Large intestine (tissue), 3 donors: Measurements from ENCODE around the gene SLC9A8. TPM values are rescaled to one million over a fixed set of nuclear protein-coding genes. Genes with fewer than 3 reads are reported as not detected.

ENCODE experiments used
- DNase-seq, 2 donors: peaks; one replicate each; pipeline versions ENCODE4 v3.0.0 to v3.0.0-alpha.2; 2013
- H3K27ac ChIP-seq: one replicate; pipeline ENCODE4 v1.5.1; 2013; ENCODE audit warnings: low read length
- H3K27me3 ChIP-seq: 2 replicates; pipeline ENCODE4 v1.6.1; 2013; ENCODE audit warnings: low read length; ENCODE audit not compliant: control insufficient read depth, insufficient read depth
- H3K36me3 ChIP-seq: 2 replicates; pipeline ENCODE4 v1.6.1; 2013; ENCODE audit warnings: low read length; ENCODE audit not compliant: control insufficient read depth, insufficient read depth
- H3K4me1 ChIP-seq: one replicate; pipeline ENCODE4 v1.6.1; 2013; ENCODE audit warnings: low read length; ENCODE audit not compliant: control insufficient read depth, insufficient read depth
- H3K4me3 ChIP-seq: one replicate; pipeline ENCODE4 v1.5.1; 2013; ENCODE audit warnings: low read length
- H3K9me3 ChIP-seq: one replicate; pipeline ENCODE4 v1.6.1; 2013; ENCODE audit warnings: mild to moderate bottlenecking, low read depth, low read length, moderate library complexity; ENCODE audit not compliant: control insufficient read depth
- WGBS: methylation state at CpG from one replicate; pipeline ENCODE4 v1.1.5; 2013; ENCODE audit warnings: low lambda C conversion rate; ENCODE audit not compliant: insufficient coverage; 5-methylcytosine and 5-hydroxymethylcytosine counted together
- polyA plus RNA-seq: library from polyadenylated mRNA; unstranded; fragments of 120-200 nt; gene quantifications from one replicate; pipeline ENCODE4 v1.2.1, GENCODE V29; 2013

SLC9A8 gene
- polyA plus RNA-seq, 1 donor = 11.3 TPM

DNA sequence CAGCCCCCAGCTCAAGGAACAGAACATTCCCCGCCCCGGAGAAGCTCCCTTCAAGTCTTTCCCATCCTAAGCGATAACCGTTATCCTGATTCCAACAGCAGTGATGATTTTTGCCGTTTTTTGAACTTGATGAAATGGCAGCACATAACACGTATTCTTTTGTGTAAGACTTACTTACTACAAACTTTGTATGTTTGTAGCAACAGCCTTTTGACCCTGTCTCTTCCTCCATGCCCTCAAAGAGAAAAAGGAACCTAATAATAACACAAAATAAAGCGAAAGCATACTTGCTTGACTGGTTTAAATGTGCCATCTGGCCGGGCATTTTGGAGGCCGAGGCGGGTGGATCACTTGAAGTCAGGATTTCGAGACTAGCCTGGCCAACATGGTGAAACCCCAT is 26.4 kb upstream of the SLC9A8 start:
- Histone ChIP-seq H3K27ac (no peak overlapping the region), H3K4me1 (peaks cover 9% of the 10 kb centered on the region)

DNA sequence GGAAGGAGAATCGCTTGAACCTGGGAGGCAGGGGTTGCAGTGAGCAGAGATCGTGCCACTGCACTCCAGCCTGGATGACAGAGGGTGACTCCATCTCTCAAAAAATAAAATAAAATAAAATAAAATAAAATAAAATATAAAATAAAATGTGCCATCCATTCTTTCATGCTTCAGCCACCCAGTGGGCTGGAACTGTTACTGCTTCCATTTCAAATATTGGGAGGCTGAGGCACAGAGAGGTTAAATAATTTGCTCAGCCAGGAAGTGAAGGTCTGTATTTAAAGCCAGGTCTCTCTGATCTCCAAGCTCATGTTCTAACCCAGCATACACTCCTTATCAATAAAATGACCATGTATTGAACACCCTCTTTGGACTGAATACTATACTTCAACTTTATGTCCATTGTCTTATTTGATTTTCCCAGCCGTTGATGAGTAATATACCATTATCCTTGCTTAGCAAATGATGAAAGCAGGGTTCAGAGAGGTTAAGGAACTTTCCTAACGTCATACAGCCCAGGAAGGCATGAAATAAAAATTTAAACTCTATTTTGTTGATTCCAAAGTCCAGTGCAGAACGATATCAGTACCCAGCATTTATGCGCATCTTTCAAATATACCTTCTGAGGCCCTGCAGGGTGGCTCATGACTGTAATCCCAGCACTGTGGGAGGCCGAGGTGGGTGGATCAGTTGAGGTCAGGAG is 25.8 kb upstream of the SLC9A8 start:
- Histone ChIP-seq H3K4me3 (no peak overlapping the region), H3K36me3 (no peaks in the 10 kb centered on the region), H3K27me3 (no peaks in the 10 kb centered on the region), H3K27ac (no peak overlapping the region), H3K4me1 (peaks cover 9% of the 10 kb centered on the region), H3K9me3 (no peaks in the 10 kb centered on the region)
- no peak for DNase-seq
- WGBS = 90% methylated on average over 2 of the region's 7 CpGs

More for the DNA sequence above, 26.4 kb upstream of the SLC9A8 start:
- 79% methylated on average over 3 of the region's 11 CpGs for WGBS
- Histone ChIP-seq H3K9me3 (no peaks in the 10 kb centered on the region), H3K36me3 (no peaks in the 10 kb centered on the region), H3K4me3 (no peak overlapping the region), H3K27me3 (no peaks in the 10 kb centered on the region)
- DNase-seq = no peak

- WGBS = no CpG with 5 or more reads among the region's 9 CpGs
- H3K27ac ChIP-seq = no peak overlapping the region
- H3K4me1 ChIP-seq = peaks cover 9% of the 10 kb centered on the region
- H3K9me3 ChIP-seq = no peaks in the 10 kb centered on the region
- H3K36me3 ChIP-seq = no peaks in the 10 kb centered on the region
- no peak overlapping the region for H3K4me3 ChIP-seq
- no peak for DNase-seq
- no peaks in the 10 kb centered on the region for H3K27me3 ChIP-seq
Observed at GRCh38 chr20:49787371-49788357, 25.0 kb upstream of the SLC9A8 start.

DNA sequence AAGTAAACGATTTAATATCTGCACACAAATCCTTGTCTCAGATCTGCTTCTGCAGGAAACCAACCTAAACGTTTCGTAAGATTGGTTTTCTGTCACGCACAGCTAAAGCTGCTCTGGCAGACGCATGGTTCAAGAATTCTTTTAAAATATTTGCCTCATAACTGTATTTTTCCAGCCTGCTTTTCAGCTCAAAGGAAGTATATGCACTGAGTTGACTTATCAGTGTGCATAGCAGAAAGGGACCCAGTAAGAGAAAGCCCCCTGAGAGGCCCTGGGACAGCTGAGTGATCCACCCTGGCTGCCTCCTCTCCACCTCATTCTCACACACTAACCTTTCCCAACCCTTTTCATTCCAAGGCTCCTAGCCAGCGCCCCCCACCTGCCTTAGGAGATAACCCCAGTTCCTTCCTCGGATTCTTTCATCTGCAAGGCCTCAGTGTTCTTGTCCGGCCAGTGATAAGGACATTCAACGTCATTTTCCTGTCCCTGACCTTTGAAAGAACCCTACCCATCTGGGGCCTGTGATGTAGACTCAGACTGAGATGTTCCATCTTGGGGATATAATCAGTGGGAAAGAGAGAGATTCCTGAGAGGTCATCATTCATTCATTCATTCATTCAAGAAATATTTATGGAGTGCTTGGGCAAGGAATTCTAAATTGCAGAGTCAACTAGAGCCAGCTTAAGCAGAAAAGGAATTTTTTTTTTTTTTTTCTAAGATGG is 22.4 kb upstream of the SLC9A8 start:
- WGBS = 17% methylated on average over 1 of the region's 9 CpGs
- DNase-seq = peak; percentile 44 to 73
- no peaks in the 10 kb centered on the region for H3K36me3 ChIP-seq

GRCh38 chr20:49791165-49791564 is 21.5 kb upstream of the SLC9A8 start:
- H3K27ac ChIP-seq = peak overlapping the region; percentile 31
- no peaks in the 10 kb centered on the region for H3K27me3 ChIP-seq
- peaks cover 27% of the 10 kb centered on the region for H3K4me1 ChIP-seq
- no peak for DNase-seq
- no peak overlapping the region for H3K4me3 ChIP-seq
- no peaks in the 10 kb centered on the region for H3K9me3 ChIP-seq
- no CpG with 5 or more reads among the region's 2 CpGs for WGBS
- H3K36me3 ChIP-seq = no peaks in the 10 kb centered on the region

More for the DNA sequence above, 22.4 kb upstream of the SLC9A8 start:
- H3K9me3 ChIP-seq = no peaks in the 10 kb centered on the region
- H3K4me1 ChIP-seq = peaks cover 27% of the 10 kb centered on the region
- H3K27me3 ChIP-seq = no peaks in the 10 kb centered on the region
- H3K4me3 ChIP-seq = no peak overlapping the region
- H3K27ac ChIP-seq = peak overlapping the region; percentile 31

DNA sequence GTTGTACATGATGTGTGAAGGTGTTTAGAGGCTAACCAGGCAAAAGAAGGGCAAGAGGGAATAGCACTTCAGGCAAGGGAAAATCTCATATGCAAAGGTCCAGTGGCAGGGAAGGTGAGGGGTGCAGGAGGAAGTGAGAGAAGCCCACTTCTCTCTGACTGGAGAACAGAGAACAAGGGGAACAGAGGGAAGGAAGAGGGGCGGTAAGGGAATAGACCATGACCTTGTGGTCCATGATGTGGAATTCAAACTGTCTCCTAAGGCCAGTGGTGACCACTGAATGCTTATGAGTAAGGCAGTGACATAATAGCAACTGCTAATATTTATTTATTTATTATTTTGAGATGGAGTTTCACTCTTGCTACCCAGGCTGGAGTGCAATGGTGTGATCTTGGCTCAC is 20.6 kb upstream of the SLC9A8 start:
- DNase-seq = no peak
- Histone ChIP-seq H3K27ac (no peak overlapping the region), H3K36me3 (no peaks in the 10 kb centered on the region), H3K9me3 (no peaks in the 10 kb centered on the region), H3K4me3 (no peak overlapping the region), H3K4me1 (peaks cover 28% of the 10 kb centered on the region), H3K27me3 (no peaks in the 10 kb centered on the region)
- WGBS = 100% methylated on average over 1 of the region's 1 CpG

DNA sequence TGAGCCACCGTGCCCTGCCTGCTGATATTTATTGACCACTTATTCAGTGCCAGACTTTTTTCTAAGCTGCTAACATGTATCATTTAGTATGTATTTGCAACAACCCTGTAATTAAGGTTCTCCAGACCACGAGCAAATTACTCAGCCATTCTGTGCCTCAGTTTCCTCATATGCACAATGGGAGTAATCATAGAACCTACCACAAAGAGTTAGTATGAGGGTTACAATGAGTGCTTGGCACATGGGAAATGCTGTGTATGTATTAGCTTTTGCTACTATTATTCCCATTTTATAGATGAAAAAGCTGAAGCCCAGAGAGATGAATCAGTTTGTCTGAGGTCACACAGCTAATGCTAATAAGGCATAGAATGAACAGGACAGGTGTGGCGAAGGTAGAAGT is 20.0 kb upstream of the SLC9A8 start:
- no peak overlapping the region for H3K27ac ChIP-seq
- no peaks in the 10 kb centered on the region for H3K9me3 ChIP-seq
- no peaks in the 10 kb centered on the region for H3K27me3 ChIP-seq
- WGBS = no CpG with 5 or more reads among the region's 3 CpGs
- DNase-seq = no peak
- H3K4me3 ChIP-seq = no peak overlapping the region
- H3K4me1 ChIP-seq = peaks cover 34% of the 10 kb centered on the region
- no peaks in the 10 kb centered on the region for H3K36me3 ChIP-seq

DNA sequence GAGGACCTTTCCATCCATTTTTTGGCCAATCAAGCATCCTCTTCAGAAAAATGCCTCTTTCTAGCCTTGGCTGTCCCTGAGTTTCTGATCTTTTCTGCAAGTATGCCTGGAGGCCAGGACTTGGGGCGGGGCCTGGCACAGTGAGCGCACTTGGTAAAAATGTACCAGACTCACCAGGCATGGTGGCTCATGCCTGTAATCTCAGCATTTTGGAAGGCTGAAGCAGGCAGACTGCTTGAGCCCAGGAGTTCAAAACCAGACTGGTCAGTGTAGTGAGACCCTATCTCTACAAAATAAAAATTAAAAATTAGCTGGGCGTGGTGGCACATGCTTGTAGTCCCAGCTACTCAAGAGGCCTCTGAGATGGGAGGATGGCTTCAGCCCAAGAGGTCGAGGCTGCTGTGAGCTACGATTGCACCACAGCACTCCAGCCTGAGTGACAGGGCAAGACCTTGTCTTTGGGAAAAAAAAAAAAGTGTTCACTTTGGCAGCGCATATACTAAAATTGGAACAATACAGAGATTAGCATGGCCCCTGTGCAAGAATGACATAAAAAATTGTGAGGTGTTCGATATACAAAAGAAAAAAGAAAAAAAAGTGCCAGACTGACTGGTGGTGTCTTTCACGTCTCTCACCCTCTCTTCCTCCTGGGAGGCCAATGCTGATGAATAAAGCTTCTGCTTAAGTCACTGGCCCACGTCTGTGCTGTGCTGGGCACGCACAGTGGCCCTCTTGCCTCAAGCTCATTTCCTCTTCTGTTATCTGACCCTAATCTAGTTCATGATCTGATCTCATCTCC is 18.1 kb upstream of the SLC9A8 start:
- Histone ChIP-seq H3K4me1 (peaks cover 36% of the 10 kb centered on the region), H3K27ac (peak overlapping the region; percentile 86), H3K9me3 (no peaks in the 10 kb centered on the region), H3K27me3 (no peaks in the 10 kb centered on the region), H3K4me3 (no peak overlapping the region), H3K36me3 (no peaks in the 10 kb centered on the region)
- no peak for DNase-seq
- no CpG with 5 or more reads among the region's 10 CpGs for WGBS

GRCh38 chr20:49795135-49795424 is 17.5 kb upstream of the SLC9A8 start:
- H3K36me3 ChIP-seq = no peaks in the 10 kb centered on the region
- no peak overlapping the region for H3K27ac ChIP-seq
- no peaks in the 10 kb centered on the region for H3K27me3 ChIP-seq
- H3K9me3 ChIP-seq = no peaks in the 10 kb centered on the region
- H3K4me3 ChIP-seq = no peak overlapping the region
- WGBS = no CpG with 5 or more reads among the region's 2 CpGs
- no peak for DNase-seq
- H3K4me1 ChIP-seq = peaks cover 30% of the 10 kb centered on the region
